HG03025 (cell line): ENCODE data around the gene TRIM41.
"Not testable (repeated sequence)": the region's sequence is repeated elsewhere in the genome, so short reads cannot be mapped to it uniquely, and the experiment has no call there.

Experiments used
- ATAC-seq: cut with Tn5 transposase; IDR thresholded peaks from one replicate; pipeline ENCODE4 v1.9.1; 2021; ENCODE audit warnings: mild to moderate bottlenecking, moderate library complexity; ENCODE audit not compliant: unreplicated experiment, low FRiP score

Gene TRIM41

DNA sequence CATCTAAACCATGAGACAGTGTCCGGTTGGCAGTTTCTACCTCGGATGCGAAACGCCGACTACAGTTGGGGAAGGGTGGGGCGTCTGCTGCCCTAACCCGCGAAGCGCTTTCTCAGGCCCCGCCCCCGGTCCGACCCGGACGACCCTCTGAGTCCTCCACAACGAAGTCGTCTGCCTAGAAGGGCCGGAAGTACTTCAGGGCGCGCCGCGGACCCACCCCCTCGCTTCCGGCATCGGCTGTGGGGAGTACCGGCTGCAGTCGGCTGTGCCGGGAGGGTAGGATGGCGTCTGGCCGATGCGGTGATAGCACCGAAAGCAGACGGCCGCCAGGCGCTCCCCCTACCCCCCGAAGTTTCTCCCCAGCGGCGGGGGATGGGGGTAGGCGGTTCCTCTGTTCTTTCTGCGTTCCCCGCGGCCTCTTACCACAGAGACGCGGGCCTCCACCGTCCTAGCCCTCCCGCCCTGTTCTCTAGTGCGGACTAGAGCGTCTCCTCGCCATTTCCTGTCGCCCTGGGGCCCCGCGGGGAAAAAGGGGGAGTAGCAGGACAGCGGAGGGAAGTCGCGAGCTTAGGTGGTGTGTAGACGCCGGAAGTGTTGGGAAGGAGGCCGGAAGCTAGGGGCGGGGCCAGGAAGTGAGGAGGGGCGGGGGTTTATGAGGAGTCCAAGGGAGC is at the start of gene TRIM41:
Gene TRIM41 (plus strand): TSS at position 224 of the 671 bp plus-strand sequence. CDS start 719 bp downstream, outside the sequence.
- ATAC-seq, result peak; percentile 75

DNA sequence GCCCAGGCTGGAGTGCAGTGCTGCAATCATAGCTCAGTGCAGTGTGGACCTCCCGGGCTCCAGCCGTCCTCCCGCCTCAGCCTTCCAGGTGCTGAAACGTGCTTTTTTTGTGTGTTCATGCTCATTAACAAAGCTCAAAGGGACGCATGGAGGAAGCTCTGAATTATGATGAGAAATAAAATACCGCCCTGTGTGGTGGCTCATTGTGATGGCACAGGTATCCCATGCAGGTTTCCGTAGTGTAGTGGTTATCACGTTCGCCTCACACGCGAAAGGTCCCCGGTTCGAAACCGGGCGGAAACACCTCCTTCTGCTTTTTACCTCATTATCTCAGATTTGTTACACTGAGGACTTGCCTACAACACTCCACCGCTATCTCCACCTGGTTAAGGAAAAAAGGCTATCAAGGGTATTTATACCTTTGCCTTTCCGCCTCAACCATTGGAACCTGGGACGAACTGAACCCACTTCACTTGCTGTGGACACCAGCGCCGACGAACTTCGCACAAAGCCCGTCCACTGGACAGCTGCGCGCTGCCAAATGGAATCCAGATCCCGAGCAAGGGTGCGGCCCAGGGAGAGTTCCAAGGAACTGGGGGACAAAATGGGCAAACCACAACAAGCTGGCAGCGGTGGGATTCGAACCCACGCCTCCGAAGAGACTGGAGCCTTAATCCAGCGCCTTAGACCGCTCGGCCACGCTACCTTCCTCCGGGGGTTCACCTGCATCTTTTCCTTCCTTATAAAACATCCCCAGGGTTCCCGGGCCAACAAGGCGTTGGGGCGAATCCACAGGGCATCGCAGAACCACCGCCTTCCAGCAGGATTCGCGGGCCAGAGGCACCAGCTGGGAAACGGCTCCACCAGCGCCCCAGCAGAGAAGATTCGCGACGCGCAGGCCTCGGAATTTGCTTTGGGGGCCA is 49.4 kb upstream of the TRIM41 start:
- no peak for ATAC-seq

DNA sequence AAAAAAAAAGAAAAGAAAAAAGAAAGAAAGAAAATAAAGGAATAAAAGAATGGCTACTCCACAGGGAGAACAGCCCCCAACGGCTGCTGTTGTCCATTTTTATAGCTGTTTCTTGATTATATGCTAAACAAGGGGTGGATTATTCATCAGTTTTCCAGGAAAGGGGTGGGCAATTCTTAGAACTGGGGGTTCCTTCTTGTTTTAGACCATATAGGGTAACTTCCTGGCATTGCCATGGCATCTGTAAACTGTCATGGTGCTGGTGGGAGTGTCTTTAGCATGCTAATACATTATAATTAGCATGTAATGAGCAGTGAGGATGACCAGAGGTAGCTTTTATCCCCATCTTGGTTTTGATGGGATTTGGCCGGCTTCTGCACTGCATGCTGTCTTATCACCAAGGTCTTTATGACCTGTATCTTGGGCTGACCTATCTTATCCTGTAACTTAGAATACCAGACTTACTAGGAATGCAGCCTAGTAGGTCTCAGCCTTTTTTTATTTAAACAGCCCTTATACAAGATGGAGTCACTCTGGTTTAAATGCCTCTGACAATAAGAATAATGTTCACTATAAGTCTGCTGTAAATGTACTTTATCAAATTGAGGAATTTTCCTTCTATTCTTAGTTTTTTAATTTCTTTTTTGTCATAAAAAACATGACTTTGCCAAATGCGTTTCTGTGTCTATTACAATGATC is 46.7 kb upstream of the TRIM41 start:
- no peak for ATAC-seq

DNA sequence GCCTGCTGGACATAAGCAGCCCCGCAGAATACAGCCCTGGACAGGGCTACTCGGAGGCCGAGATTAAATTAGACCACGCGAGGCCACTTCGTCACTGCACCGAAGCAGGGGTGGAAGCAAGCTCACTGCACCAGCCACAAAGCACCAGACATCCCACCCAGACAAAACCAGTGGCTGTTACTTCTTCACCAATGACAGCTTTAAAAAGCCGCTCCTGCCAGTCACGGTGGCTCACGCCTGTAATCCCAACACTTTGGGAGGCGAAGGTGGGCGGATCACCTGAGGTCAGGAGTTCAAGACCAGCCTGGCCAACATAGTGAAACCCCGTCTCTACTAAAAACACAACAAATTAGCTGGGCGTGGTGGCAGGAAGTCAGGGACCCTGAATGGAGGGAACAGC is 45.5 kb upstream of the TRIM41 start:
- not testable (repeated sequence) for ATAC-seq

DNA sequence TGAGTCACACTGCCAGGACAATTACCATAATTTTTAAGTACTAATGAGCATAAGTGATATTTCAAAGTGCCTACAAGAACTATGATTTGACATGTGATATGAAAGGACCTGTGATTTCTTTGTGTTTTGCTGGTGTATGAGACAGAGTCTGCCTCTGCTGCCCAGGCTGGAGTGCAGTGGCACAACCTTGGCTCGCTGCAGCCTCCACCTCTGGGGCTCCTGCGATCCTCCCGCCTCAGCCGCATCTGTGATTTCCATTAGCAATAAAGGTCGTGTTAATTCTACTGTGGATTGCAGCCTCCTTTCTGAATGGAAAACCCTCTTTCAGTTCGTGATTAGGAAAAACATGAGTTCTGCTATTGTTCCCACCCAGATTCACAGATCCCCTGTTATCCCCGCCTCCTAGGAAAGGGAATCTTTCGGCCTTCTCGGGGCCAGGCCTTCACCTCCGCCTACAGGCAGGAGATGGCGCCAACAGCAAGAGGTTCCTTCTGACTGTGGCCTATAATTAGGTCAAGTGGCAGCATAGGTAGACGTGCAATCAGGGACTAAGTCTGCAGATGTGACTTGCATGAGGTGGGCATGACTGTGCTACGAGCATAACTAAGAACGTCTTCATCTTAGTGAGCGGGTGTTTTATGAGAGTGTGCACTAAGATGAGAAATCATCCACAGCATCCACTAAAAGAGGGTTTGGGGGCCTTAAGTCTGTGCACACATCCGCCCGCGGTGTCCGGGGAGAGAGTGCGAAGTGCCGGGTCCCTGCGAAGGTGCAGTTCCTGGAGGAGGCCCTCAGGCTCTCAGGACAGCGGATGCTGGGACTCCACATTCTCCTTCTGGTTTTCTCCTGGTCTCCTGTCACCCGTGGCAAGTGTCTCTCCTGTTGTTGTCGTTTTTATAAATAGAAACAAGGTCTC is 41.2 kb upstream of the TRIM41 start:
- no peak for ATAC-seq

DNA sequence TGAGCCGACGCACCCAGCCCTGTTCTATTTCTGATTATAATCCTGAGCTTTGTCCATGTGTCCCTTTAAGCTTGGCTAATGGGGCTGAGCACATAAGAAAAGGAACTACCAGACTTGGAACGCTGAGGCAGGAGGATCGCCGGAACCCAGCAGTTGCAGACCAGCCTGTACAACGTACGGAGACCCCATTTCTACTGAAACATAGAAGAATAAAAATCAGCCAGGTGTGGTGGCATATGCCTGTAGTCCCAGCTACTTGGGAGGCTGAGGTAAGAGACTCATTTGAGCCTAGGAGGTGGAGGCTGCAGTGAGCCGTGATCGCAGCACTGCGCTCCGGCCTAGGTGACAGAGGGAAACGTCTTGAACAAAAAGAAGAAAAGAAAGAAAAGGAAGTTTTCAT is 40.4 kb upstream of the TRIM41 start:
- ATAC-seq, result no peak

DNA sequence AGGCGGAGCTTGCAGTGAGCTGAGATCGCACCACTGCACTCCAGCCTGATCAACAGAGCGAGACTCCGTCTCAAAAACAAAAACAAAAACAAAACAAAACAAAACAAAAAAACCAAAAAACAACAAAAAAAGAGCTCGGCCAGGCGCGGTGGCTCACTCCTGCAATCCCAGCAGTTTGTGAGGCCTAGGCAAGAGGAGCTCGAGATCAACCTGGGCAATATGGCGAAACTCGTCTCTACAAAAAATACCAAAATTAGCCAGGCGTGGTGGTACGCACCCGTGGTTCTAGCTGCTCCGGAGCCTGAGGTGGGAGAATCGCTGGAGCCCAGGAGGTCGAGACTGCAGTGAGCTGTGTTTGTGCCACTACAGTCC is 38.2 kb upstream of the TRIM41 start:
- no peak for ATAC-seq

DNA sequence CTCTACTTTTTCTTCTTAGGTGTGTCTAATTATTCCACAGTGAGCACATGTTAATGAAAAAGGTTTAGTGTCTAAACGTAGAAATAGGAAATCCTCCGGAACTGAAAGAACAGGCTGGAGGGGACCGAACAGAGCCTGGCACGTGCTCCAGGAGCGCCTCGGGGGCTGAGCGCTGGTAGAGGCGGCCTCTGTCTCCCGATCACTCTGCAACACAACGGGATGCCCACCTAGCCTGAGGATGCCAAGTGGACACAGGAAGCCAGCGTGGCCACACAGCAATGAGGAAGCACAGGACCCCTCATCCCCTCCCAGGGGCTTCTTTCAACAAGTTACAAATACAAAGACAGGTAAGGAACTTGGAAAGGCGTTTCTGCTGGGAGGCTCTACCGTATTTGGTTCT is 37.5 kb upstream of the TRIM41 start:
- ATAC-seq, result no peak

DNA sequence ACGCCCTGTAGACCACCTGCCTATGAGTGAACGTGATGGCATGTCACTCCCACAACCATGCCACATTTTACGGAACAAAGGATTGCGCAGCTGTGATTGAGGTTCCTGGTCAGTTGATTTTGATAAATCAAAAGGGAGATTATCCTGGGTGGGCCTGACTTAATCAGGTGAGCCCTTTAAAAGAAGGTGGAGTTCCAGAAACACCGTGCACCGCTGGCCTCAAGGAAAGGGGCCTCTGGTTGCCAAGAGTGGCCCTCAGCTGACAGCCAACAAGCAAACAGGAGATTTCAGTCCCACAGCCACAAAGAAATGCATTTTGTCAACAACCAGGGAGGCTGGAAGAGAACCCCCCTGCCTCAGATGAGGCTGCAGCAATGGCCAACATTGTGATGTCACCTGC is 37.1 kb upstream of the TRIM41 start:
- ATAC-seq, result no peak

DNA sequence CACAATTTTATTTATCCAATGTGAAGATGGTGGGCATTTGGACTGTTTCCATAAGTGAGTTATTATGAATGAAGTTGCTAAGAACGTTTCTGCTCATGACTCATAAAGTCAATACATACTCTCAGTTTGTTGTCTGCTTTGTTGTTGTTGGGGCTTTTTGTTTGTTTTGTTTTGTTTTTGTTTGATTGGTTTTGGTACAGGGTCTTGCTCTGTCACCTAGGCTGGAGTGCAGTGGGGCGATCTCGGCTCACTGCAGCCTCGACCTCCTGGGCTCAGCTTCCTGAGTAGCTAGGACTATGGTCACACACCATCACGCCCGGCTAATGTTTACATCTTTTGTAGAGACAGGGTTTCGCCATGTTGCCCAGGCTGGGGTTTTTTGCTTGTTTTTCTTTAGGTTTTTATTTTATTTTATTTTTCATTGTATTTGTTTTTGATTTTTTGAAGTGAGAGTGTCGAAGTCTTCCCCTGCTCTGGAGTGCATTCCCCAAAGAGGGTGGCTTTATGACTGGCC is 36.0 kb upstream of the TRIM41 start:
- no peak for ATAC-seq

DNA sequence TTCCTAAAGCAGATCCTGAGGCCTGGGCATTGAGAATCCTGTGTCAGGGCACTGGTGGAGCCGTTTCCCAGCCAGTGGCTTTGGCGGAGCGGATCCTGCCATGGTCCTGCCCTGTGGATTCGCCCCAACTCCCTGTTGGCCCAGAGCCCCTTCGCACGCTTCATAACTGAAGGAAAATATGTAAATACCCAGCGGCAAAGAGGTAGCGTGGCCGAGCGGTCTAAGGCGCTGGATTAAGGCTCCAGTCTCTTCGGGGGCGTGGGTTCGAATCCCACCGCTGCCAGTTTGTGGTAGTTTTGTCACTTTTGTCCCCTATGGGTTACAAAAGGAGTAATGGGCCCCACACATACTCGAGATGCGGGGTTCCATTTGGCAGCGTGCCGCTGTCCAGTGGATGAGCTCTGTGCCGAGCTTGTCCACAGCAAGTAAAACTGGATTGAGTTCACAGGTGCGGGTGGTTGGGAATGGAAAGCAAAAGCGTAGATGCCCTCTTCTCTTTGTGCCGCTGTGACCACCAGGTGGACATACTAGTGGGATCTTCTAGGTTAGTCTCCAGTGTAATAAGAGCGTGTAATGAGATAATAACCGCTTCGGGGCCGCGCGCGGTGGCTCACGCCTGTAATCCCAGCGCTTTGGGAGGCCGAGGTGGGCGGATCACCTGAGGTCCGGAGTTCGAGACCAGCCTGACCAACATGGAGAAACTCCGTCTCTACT is 35.4 kb upstream of the TRIM41 start:
- no peak for ATAC-seq

DNA sequence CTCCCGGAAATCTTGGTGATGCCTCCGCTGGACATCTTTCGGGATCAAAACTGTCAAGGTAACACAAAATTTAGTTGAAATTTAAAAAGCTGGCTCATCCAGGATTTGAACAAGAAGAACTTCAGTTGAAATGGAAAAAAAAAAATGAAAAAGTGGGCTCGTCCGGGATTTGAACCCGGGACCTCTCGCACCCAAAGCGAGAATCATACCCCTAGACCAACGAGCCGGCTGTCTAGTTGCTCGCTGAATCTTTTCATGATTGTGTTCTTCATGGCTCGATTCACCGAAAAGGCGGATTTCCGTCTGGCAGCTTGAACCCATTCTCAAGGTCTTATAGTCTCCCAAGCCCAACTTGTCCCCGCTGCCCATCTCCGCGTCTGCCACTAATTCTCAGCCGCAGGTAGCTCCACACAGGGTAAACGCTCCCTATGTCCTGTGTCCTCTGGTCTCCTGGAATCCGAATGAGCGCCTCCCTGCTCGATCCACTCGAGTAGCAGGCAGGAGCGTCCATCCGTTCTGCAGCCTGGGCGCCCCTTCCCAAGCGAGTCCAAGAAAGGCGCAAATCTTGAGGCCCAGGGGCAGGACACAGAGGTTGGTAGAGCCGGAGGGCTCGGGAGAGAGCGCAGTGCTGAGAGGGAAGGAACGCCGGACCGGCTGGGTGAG is 34.2 kb upstream of the TRIM41 start:
- ATAC-seq, result no peak

DNA sequence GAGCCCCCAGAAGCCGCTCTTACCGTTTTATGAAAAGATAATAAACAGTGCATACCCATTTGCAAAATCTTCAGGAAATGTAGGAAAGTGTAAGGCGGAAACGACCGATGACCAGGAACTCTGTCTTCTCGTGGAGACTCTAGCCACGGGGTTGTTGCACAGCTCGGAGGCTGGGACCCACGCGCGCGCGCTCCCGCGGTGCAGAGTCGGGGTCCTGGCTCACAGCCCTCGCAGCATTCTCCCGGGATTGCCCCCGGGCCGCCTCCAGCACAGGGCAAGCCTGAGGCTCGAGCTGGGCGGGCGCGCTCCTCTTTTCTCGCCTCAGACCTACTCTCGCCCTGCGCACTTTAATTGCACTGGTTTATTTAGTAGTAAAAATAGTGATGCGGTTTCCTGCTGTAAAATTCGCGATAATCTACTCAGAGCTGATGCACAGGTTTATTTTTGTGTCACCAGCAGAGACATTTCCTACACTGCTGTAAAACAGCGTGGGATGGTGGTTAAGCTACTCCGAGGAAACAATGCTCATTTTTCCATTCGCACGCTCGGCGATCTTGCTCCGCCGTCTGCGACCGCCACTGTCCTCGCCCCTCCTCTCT is 33.6 kb upstream of the TRIM41 start:
- ATAC-seq, result no peak

DNA sequence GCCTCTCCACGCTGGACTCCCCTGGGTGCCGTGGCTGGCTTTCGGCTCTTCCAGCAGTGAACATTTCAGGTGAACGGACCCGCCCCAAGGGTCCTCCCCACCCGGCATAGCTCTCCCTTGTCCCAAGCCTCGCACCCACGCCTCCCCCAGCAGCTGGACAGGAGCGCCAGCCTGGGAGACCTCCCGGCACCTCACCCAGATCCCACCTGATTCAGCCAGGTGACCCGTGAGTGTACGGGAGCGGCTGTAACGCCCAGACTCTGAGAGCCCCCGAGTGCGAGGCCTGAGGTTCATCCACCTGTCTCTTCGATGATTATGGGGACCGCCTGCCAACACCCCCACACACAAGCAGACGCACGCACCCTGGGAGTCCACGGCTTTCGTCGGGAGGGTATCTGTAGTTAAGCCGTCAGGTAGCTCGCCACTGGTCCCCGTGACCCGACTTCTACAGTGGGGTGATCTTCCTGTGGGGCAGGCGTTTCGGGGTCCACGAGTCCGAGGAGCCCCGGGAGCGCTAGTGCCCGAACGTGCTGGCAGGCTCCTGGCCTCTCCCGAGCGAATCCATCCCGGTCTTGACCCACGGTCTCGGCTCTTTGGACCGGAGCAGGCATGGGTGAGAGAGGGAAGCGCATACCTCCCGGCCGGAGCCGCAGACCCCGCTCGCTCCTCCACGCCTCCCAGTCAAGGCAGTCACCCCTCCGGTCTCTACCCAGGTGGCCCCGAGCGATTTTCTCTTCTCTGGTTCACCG is 32.9 kb upstream of the TRIM41 start:
- ATAC-seq, result no peak

DNA sequence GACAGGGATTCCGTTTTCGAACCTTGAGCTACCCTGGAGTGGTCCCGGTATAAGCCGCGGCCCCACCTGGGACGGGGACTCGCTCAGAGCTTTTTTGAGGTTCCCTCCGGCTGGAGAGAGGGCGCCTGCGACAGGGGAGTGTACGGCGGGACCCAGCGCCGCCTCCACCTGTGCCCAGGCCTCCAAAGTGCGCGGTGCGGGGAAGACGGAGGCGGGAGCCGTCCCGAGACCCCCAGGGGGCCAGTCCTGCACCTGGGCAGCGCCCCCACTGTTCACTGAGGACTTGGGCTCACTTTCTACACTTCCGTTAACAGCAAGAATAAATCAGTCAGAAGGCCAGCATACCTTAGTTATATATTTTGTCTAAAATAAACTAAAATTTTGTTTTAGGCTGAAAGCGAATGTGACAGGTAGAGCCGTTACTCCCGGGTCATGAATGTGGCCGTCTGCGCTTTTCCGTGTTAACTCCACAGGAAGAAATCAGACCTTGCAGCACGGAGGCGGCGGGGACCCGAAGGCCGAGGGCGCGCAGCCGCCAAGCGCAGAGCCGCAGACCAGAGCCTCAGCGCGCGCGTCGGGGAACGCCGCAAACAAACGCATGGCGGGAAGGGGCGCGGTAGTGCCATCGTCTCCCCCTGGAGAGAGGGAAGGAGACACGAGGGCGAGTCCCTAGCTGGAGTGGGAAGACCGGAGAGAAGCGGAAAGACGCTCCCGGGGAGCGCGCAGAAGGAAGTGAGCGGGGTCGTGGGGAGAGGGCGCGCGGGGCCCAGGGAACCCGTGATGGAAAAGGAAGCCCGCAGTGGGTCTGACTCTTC is 32.2 kb upstream of the TRIM41 start:
- ATAC-seq, result peak; percentile 10

DNA sequence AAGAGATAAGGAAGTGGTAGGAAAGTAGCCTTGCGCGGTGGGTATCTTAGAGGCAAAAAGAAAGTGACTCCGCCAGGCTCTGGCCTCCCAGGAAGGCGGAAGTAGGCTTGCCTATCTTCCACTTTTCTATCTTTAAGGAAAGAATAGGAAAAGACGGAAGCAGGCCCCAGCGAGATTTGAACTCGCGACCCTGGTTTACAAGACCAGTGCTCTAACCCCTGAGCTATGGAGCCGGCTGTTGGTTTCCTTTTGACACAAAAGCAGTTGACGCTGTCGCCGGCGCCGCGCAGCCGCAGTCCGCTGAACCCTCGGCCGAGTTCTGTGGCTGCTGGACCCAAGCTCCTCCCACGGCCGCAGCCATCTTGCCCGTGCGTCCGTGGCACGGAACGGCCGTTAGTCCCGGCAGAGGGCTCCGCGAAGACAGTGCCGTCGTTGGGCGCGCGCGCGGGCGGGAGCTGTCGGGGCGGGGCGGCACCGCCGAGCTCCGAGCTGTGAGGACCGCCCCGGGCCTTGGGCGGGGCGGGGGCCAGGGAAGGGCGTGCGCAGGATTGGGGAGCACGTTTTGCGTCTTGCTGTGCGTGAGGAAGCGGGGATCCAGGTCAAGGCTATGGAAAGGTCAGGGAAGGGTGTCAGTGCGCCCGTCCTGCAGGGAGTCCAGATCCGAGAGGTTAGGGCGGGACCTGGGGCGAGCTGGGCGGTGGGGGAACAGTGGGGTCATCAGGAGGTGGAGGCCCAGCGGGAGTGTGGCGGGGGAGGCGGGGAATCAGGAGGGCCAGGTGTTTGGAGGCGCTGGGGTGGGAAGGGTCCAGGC is 31.4 kb upstream of the TRIM41 start:
- peak; percentile 50 for ATAC-seq
